Endothelial cell of umbilical vein (primary cell): ENCODE measurements around the gene SEC61A1. TPM values are rescaled to one million over a fixed set of nuclear protein-coding genes. Genes with fewer than 3 reads are reported as not detected.

Experiments used
- BruUV-seq: library from RNA; stranded (reverse); fragments of 400-500 nt; replicated peaks from 2 replicates; lab custom pipeline; 2021; lab: Mats Ljungman, UMichigan
- CTCF ChIA-PET: fragments of 300-600, 350-600 bp; sonication (Branson Sonifier 250); formaldehyde crosslinking; loops from one replicate; lab custom pipeline; 2021; ENCODE audit warnings: antibody characterized with exemption, inconsistent platforms; lab: Charles Lee
- POLR2A ChIA-PET: fragments of 300-600, 350-600 bp; sonication (Branson Sonifier 250); formaldehyde crosslinking; loops from one replicate; lab custom pipeline; 2021; ENCODE audit warnings: antibody characterized with exemption, inconsistent platforms; lab: Charles Lee
- DNase-seq: peaks from one replicate; pipeline ENCODE4 v3.0.0-alpha.2; 2011; ENCODE audit warnings: low read depth, low spot score
- FAIRE-seq: peaks from 2 replicates; lab custom pipeline; 2011; peaks lifted over from hg19 to GRCh38; lab: Jason Lieb, UNC
- H2AFZ ChIP-seq: 2 replicates; pipeline ENCODE4 v1.6.0; 2012; ENCODE audit warnings: low read depth, low read length, control low read depth, inconsistent platforms
- H3K27ac ChIP-seq: 2 replicates; pipeline ENCODE4 v1.5.1; 2011; ENCODE audit warnings: low read depth, mild to moderate bottlenecking, control low read depth, low read length, moderate library complexity; ENCODE audit not compliant: insufficient read depth
- H3K27me3 ChIP-seq, 2 experiments: 2 replicates each; pipeline versions ENCODE4 v1.6.0 to v1.6.1; 2011; ENCODE audit warnings: low read length in 2 of 2, mixed read lengths in 1 of 2; ENCODE audit not compliant: control insufficient read depth in 2 of 2, insufficient read depth in 2 of 2
- H3K36me3 ChIP-seq, 2 experiments: 2 replicates in 1 of 2; 3 replicates in 1 of 2; pipeline ENCODE4 v1.5.1; 2011; ENCODE audit warnings: low read length in 2 of 2, mild to moderate bottlenecking in 1 of 2, moderate library complexity in 1 of 2; ENCODE audit not compliant: control insufficient read depth in 2 of 2, insufficient read depth in 2 of 2; ENCODE audit errors: extremely low read depth in 1 of 2
- H3K4me1 ChIP-seq: 3 replicates; pipeline ENCODE4 v1.5.1; 2011; ENCODE audit warnings: mild to moderate bottlenecking, low read length; ENCODE audit not compliant: control insufficient read depth, insufficient read depth; ENCODE audit errors: extremely low read depth
- H3K4me2 ChIP-seq: 2 replicates; pipeline ENCODE4 v1.6.1; 2011; ENCODE audit warnings: low read length, control low read depth, mixed read lengths; ENCODE audit not compliant: insufficient read depth
- H3K4me3 ChIP-seq, 3 experiments: fragments of 200-600 bp in 1 of 3; sonication (generic), shearing (Covaris generic) in 1 of 3; replicated peaks in 1 of 3; 2 replicates each; pipeline ENCODE4 v1.5.1; 2011 to 2016; ENCODE audit warnings: control low read depth in 3 of 3, low read length in 3 of 3, mild to moderate bottlenecking in 2 of 3, inconsistent platforms in 1 of 3, low read depth in 1 of 3, moderate library complexity in 1 of 3; ENCODE audit not compliant: insufficient read depth in 1 of 3
- H3K79me2 ChIP-seq: 2 replicates; pipeline ENCODE4 v1.6.0; 2012; ENCODE audit warnings: low read length, inconsistent platforms; ENCODE audit not compliant: control insufficient read depth, insufficient read depth
- H3K9ac ChIP-seq: replicated peaks from 2 replicates; pipeline ENCODE3; 2011; ENCODE audit warnings: low read length, control low read depth; ENCODE audit not compliant: insufficient read depth; ENCODE audit errors: extremely low read depth
- H3K9me1 ChIP-seq: replicated peaks from 3 replicates; pipeline ENCODE4 v1.6.0; 2011; ENCODE audit warnings: mild to moderate bottlenecking, low read length; ENCODE audit not compliant: control insufficient read depth, insufficient read depth; ENCODE audit errors: extremely low read depth
- H3K9me3 ChIP-seq: replicated peaks from 2 replicates; pipeline ENCODE4 v1.5.1; 2012; ENCODE audit warnings: low read length, inconsistent platforms; ENCODE audit not compliant: control insufficient read depth, insufficient read depth
- H4K20me1 ChIP-seq: replicated peaks from 2 replicates; pipeline ENCODE3; 2011; ENCODE audit warnings: mild to moderate bottlenecking, low read length; ENCODE audit not compliant: control insufficient read depth, insufficient read depth; ENCODE audit errors: extremely low read depth
- EZH2 ChIP-seq: IDR thresholded peaks from 2 replicates; pipeline ENCODE4 v1.6.1; 2012; ENCODE audit warnings: borderline replicate concordance, low read depth, mild to moderate bottlenecking, moderate library complexity, low read length, inconsistent platforms; ENCODE audit not compliant: severe bottlenecking
- FOS ChIP-seq: IDR thresholded peaks from 2 replicates; pipeline ENCODE4 v1.6.1; 2011; ENCODE audit warnings: mild to moderate bottlenecking, low read length, moderate library complexity, borderline replicate concordance; ENCODE audit not compliant: insufficient read depth
- GATA2 ChIP-seq: IDR thresholded peaks from 2 replicates; pipeline ENCODE4 v1.7.0; 2011; ENCODE audit warnings: low read depth, mild to moderate bottlenecking, moderate library complexity, mixed read lengths, low read length; ENCODE audit not compliant: insufficient read length, insufficient read depth
- JUN ChIP-seq: IDR thresholded peaks from 2 replicates; pipeline ENCODE4 v1.6.1; 2011; ENCODE audit warnings: borderline replicate concordance, low read depth; ENCODE audit not compliant: insufficient read length, insufficient read depth
- MYC ChIP-seq: IDR thresholded peaks from one replicate; pipeline ENCODE4 v1.6.1; 2011; ENCODE audit warnings: mild to moderate bottlenecking, low read depth, low read length
- POLR2A ChIP-seq: IDR thresholded peaks from 2 replicates; pipeline ENCODE4 v1.6.1; 2012; ENCODE audit warnings: low read depth, mild to moderate bottlenecking, control low read depth, low read length
- POLR2AphosphoS5 ChIP-seq: IDR thresholded peaks from 2 replicates; pipeline ENCODE4 v1.6.1; 2012; ENCODE audit warnings: low read depth, mild to moderate bottlenecking, control low read depth, low read length, moderate library complexity; ENCODE audit not compliant: insufficient read depth
- dilution Hi-C: fragments of 300-500 bp; cut with MboI; formaldehyde crosslinking; loops from one replicate; pipeline ENCODE4 v1.15.0; 2019; ENCODE audit warnings: low sequenced_read_pairs; ENCODE audit not compliant: extremely low pct_ligation_motif_present
- intact Hi-C: fragments of 100-400 bp; cut with micrococcal nuclease; formaldehyde crosslinking; loops from one replicate; pipeline ENCODE4 v1.10.0; 2022
- polyA plus RNA-seq, 4 experiments: library from polyadenylated mRNA; depleted of rRNA in 3 of 4; stranded (reverse) in 3 of 4; unstranded in 1 of 4; fragments of >200 nt; gene quantifications; 2 replicates each; pipeline versions ENCODE4 v1.2.1 to v1.2.3, GENCODE V29; 2011 to 2012; ENCODE audit warnings: missing spikeins in 1 of 4
- total RNA-seq: library from RNA; stranded (reverse); gene quantifications from 2 replicates; pipeline ENCODE4 v1.2.3, GENCODE V29; 2021
- TF ChIP-seq, protein P1 (sequence below), 2 donors: IDR thresholded peaks; 1 replicate in 1 of 2; 2 replicates in 1 of 2; pipeline ENCODE4 v1.5.1; 2011; ENCODE audit warnings: low read length in 2 of 2, mild to moderate bottlenecking in 2 of 2, moderate library complexity in 2 of 2, control low read depth in 1 of 2, inconsistent platforms in 1 of 2, low read depth in 1 of 2; ENCODE audit not compliant: insufficient read depth in 1 of 2; ENCODE audit errors: extremely low read depth in 1 of 2
- TF ChIP-seq, protein P2 (sequence below): IDR thresholded peaks from 2 replicates; pipeline ENCODE4 v1.6.1; 2011; ENCODE audit not compliant: insufficient read depth, insufficient read length

The SEC61A1 gene
- total and polyA plus RNA-seq, 2 donors (not counting 3 experiments of a cell fraction or from before 2014, with no cell fraction given) = 307 to 312 TPM

DNA sequence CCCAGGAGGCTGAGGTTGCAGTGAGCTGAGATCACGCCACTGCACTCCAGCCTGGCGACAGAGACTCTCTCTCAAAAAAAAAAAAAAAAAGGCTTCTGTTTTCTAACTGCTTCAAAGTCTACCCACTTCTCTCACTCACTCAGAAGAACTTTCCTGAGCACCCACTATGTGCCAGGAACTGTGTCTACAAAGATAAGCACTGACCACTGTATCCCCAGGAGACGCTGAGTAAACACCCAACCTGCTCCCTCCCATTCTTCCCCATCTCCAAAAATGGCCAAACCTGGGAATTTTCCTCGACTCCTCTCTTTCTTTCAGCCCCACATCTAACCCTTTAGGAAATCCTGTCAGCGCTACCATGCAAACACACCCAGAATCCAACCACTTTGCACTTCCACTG lies 58.9 kb downstream of the SEC61A1 start:
- H3K4me3 ChIP-seq = no peak overlapping the region
- no peak overlapping the region for H3K27ac ChIP-seq
- H3K36me3 ChIP-seq = peaks cover 4 to 7% of the 10 kb centered on the region in 2 experiments
- FAIRE-seq = no peak
- TF ChIP-seq EZH2 (no peak), FOS (no peak), GATA2 (no peak), POLR2A (no peak), POLR2AphosphoS5 (no peak), MYC (no peak), JUN (no peak)
- TF ChIP-seq, protein P1, sequence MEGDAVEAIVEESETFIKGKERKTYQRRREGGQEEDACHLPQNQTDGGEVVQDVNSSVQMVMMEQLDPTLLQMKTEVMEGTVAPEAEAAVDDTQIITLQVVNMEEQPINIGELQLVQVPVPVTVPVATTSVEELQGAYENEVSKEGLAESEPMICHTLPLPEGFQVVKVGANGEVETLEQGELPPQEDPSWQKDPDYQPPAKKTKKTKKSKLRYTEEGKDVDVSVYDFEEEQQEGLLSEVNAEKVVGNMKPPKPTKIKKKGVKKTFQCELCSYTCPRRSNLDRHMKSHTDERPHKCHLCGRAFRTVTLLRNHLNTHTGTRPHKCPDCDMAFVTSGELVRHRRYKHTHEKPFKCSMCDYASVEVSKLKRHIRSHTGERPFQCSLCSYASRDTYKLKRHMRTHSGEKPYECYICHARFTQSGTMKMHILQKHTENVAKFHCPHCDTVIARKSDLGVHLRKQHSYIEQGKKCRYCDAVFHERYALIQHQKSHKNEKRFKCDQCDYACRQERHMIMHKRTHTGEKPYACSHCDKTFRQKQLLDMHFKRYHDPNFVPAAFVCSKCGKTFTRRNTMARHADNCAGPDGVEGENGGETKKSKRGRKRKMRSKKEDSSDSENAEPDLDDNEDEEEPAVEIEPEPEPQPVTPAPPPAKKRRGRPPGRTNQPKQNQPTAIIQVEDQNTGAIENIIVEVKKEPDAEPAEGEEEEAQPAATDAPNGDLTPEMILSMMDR (IDR thresholded peaks at IDR 0.05; ENCODE audit: extremely low read depth in 1 of 2, insufficient read depth in 1 of 2, low read depth in 1 of 2, low read length in 2 of 2) = no peak
- TF ChIP-seq, protein P2, sequence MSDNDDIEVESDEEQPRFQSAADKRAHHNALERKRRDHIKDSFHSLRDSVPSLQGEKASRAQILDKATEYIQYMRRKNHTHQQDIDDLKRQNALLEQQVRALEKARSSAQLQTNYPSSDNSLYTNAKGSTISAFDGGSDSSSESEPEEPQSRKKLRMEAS = no peak
- no peaks in the 10 kb centered on the region for H4K20me1 ChIP-seq
- H3K79me2 ChIP-seq = peaks cover 25% of the 10 kb centered on the region
- H3K9me1 ChIP-seq = no peaks in the 10 kb centered on the region
- H2AFZ ChIP-seq = no peak overlapping the region
- dilution Hi-C loops (no loop called here), intact Hi-C loops (no loop called here)
- ChIA-PET POLR2A (no interaction called here), CTCF (interaction anchor here (1.2 to 4.1 kb wide), 5 partner anchors 10 to 22 kb away, joined by 3 to 26 read pairs (median 14); partner anchors contain the start of gene RUVBL1)
- DNase-seq = no peak
- H3K27me3 ChIP-seq = no peaks in the 10 kb centered on the region
- H3K4me2 ChIP-seq = no peak overlapping the region
- peaks cover 14% of the 10 kb centered on the region for H3K4me1 ChIP-seq
- H3K9me3 ChIP-seq = no peaks in the 10 kb centered on the region
- BruUV-seq = no TSS peak
- no peak overlapping the region for H3K9ac ChIP-seq
